Left ventricle myocardium inferior (tissue), 1 donor: Measurements from ENCODE around the gene CCDC51. TPM values are rescaled to one million over a fixed set of nuclear protein-coding genes. Genes with fewer than 3 reads are reported as not detected.
A peak's percentile ranks its signal among the peaks of the same experiment; 100 is the strongest.
"Not testable (repeated sequence)": the region's sequence is repeated elsewhere in the genome, so short reads cannot be mapped to it uniquely, and the experiment has no call there.

Experiments used
- DNase-seq: peaks from one replicate; pipeline ENCODE4 v3.0.0-alpha.2; 2020
- H3K27ac ChIP-seq: fragments of 200-600 bp; replicated peaks from 2 replicates; pipeline ENCODE4 v1.8.0; 2021
- H3K27me3 ChIP-seq: fragments of 200-600 bp; 2 replicates; pipeline ENCODE4 v1.8.0; 2021; ENCODE audit warnings: low read depth
- H3K36me3 ChIP-seq: fragments of 200-600 bp; 2 replicates; pipeline ENCODE4 v1.8.0; 2021
- H3K4me1 ChIP-seq: fragments of 200-600 bp; 2 replicates; pipeline ENCODE4 v1.8.0; 2021
- H3K4me3 ChIP-seq: fragments of 200-600 bp; 2 replicates; pipeline ENCODE4 v1.8.0; 2021; ENCODE audit warnings: mild to moderate bottlenecking, moderate library complexity
- H3K9me3 ChIP-seq: fragments of 200-600 bp; replicated peaks from 2 replicates; pipeline ENCODE4 v1.8.0; 2021
- intact Hi-C: fragments of 100-400 bp; cut with micrococcal nuclease; formaldehyde crosslinking; loops from one replicate; pipeline ENCODE4 v1.11.0; 2022
- total RNA-seq: library from RNA; stranded (reverse); fragmentation: NEBNext Ultra II Directional; extraction: Animal tissue kit (Norgen Biotek cat#: 25700); gene quantifications from one replicate; pipeline ENCODE4 v1.2.1, GENCODE V29; 2021
- TF ChIP-seq, protein P1 (sequence below): fragments of 200-600 bp; IDR thresholded peaks from 2 replicates; pipeline ENCODE4 v1.8.0; 2021; ENCODE audit warnings: antibody characterized with exemption, mild to moderate bottlenecking, borderline replicate concordance
- donor health status: DM: no; HTN: yes; CAD: no; lungs with severe emphysema.

CCDC51 gene
- total RNA-seq, 1 donor from 2014 or later = 13.9 TPM

DNA sequence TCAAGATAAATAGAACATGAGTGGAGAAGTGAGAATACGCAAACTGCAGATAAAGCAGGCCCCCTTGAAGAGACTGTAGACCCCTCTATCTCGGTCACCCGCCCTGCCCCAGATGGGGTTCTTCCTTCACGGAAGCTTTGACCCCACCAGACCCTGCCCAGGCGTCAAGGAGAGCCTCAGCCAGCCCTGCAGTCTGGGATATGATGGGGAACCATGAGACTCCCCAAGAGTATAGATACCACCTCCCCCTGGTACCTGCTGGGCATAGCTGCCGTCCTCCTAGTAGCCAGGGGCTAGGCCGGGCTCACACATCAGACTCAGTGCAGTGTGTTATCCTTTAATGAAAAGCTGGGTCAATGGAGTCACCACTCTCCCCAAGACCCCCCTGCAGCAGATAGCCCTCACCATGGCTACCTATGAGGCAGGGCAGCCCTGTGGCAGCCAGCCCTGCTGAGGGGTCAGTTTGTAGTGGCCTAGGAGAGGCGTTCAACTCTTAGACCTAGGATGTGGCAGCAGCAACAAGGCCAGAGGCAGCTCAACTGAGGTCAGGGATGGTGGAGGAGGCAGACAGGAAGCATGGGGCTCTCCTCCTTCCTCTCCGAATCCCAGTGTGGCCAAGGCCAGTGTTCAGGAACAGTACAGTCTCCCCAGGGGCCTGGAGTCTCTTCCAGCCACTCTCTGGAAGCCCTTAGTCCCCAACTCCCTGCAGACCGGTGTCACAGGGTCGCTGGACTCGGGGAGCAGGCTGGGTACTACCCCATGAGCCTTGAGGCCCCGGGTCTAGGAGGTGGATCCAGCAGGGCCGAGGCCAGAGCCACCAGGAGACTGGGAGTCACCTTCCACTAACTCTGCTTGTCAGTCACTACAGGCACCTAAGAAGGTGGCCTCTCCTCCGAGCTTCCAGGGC lies 36.1 kb downstream of the CCDC51 start:
- H3K9me3 ChIP-seq = no peaks in the 10 kb centered on the region
- no peak for DNase-seq
- TF ChIP-seq, protein P1, sequence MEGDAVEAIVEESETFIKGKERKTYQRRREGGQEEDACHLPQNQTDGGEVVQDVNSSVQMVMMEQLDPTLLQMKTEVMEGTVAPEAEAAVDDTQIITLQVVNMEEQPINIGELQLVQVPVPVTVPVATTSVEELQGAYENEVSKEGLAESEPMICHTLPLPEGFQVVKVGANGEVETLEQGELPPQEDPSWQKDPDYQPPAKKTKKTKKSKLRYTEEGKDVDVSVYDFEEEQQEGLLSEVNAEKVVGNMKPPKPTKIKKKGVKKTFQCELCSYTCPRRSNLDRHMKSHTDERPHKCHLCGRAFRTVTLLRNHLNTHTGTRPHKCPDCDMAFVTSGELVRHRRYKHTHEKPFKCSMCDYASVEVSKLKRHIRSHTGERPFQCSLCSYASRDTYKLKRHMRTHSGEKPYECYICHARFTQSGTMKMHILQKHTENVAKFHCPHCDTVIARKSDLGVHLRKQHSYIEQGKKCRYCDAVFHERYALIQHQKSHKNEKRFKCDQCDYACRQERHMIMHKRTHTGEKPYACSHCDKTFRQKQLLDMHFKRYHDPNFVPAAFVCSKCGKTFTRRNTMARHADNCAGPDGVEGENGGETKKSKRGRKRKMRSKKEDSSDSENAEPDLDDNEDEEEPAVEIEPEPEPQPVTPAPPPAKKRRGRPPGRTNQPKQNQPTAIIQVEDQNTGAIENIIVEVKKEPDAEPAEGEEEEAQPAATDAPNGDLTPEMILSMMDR = no peak
- H3K36me3 ChIP-seq = peaks cover 50% of the 10 kb centered on the region
- H3K4me3 ChIP-seq = no peak overlapping the region
- H3K27ac ChIP-seq = no peak overlapping the region
- H3K4me1 ChIP-seq = peaks cover 13% of the 10 kb centered on the region
- intact Hi-C loops = loop anchor here (5.0 kb wide), 1 partner anchor 34 kb away; no protein-coding TSS in a partner anchor
- H3K27me3 ChIP-seq = no peaks in the 10 kb centered on the region

DNA sequence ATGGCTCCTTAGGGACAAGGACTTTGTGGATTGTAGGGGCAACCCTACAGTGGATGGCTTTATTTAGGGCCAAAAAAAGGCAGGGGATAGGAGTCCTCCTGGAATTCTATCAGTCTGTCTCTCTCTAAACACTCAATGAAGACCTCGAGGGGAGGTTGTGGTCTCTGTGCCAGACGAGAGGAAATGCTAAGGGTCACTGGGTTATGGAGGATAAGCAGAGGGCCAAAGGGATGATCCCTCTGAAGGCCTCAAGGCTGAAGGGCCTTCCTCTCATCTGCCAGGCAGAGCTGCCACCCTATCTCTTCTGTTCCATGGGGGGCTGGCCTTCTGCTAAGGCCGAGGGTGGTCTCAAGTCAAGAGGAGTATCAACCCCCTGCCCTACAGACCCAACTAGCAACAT lies 37.0 kb downstream of the CCDC51 start:
- no peak overlapping the region for H3K4me3 ChIP-seq
- TF ChIP-seq, protein P1 = no peak
- intact Hi-C loops = loop anchor here (5.0 kb wide), 1 partner anchor 34 kb away; no protein-coding TSS in a partner anchor
- peaks cover 13% of the 10 kb centered on the region for H3K4me1 ChIP-seq
- no peaks in the 10 kb centered on the region for H3K9me3 ChIP-seq
- no peaks in the 10 kb centered on the region for H3K27me3 ChIP-seq
- peaks cover 42% of the 10 kb centered on the region for H3K36me3 ChIP-seq
- peak overlapping the region; percentile 61 for H3K27ac ChIP-seq
- no peak for DNase-seq

GRCh38 chr3:48402281-48402732 lies 37.6 kb downstream of the CCDC51 start:
- peak overlapping the region; percentile 61 for H3K27ac ChIP-seq
- H3K4me3 ChIP-seq = no peak overlapping the region
- no peaks in the 10 kb centered on the region for H3K9me3 ChIP-seq
- TF ChIP-seq, protein P1 = no peak
- peaks cover 37% of the 10 kb centered on the region for H3K36me3 ChIP-seq
- DNase-seq = peak; percentile 64
- H3K27me3 ChIP-seq = no peaks in the 10 kb centered on the region
- peaks cover 13% of the 10 kb centered on the region for H3K4me1 ChIP-seq
- intact Hi-C loops = loop anchor here (5.0 kb wide), 1 partner anchor 35 kb away; no protein-coding TSS in a partner anchor

DNA sequence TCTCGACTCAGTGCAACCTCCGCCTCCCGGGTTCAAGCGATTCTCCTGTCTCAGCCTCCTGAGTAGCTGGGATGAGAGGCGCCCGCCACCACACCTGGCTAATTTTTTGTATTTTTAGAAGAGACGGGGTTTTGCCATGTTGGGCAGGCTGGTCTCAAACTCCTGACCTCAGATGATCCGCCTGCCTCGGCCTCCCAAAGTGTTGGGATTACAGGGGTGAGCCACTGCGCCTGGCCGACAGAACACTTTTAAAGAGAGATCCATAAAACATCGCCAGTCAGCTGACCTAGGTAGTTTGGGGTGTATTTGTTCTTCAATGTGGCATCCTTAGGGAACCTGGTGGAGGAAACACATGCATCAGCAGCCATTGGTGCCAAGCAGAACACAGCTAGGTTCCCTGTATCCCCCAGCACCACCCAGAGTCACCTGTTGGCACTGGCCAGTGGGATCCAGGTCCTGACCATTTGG lies 38.5 kb downstream of the CCDC51 start:
- DNase-seq, H3K27me3 ChIP-seq, H3K9me3 ChIP-seq, H3K4me3 ChIP-seq: not testable (repeated sequence)
- intact Hi-C loops = loop anchor here (5.0 kb wide), 1 partner anchor 36 kb away; no protein-coding TSS in a partner anchor
- Histone ChIP-seq H3K36me3 (peaks cover 29% of the 10 kb centered on the region), H3K4me1 (peaks cover 13% of the 10 kb centered on the region), H3K27ac (peak overlapping the region; percentile 61)

DNA sequence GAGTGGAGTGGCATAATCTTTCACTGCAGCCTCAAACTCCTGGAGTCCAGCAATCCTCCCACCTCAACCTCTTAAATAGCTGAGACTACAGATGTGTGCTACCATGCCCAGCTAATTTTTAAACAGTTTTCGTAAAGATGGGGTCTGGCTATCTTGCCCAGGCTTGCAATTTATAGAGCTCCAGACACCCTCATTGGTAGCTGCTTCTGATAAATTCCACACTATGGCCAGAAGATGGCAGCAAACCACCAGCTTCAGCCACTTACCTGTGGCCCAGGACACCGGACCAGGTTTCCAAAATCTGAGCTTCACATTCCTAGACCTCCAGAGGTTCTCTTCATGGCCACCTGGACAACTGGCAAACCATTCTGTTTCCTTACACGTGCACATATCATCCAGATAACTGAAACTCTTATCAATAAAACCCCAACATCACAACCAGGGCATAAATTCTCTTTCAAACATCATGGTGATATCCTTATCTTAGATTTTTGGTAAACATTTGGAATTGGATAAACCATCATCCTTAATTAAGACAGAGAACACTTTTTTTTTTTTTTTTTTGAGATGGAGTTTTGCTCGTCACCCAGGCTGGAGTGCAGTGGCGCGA lies 39.0 kb downstream of the CCDC51 start:
- Histone ChIP-seq H3K36me3 (peaks cover 24% of the 10 kb centered on the region), H3K4me1 (peaks cover 13% of the 10 kb centered on the region), H3K27me3 (no peaks in the 10 kb centered on the region), H3K27ac (no peak overlapping the region), H3K4me3 (no peak overlapping the region), H3K9me3 (no peaks in the 10 kb centered on the region)
- TF ChIP-seq, protein P1 = peak; percentile 87
- no peak for DNase-seq
- intact Hi-C loops = loop anchor here (5.0 kb wide), 1 partner anchor 36 kb away; no protein-coding TSS in a partner anchor
